ENCODE data around the gene SPAG16. TPM values are rescaled to one million over a fixed set of nuclear protein-coding genes. Genes with fewer than 3 reads are reported as not detected.

SPAG16 gene
- total and polyA plus RNA-seq, 11 donors: 9.8 to 26.1 (median 15.2) TPM

DNA sequence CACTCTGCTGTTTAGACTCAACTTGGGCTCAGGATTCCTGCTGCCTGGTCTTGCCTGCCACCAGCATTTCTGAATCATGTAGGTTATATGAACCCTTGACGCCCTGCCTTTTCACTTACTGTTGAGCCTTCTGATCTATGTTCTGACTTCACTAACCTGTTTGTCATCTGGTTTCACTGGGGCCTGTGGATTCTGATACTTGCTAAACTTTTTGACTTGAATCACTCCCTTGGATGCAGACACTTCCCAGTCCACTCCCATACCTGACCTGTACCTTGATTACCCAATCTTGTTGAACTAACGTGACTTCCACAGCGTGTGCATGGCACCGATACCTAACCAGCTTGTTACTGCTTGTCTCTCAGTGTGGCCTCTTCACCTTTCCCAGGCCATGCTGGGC is 35.6 kb upstream of the SPAG16 start:
- no peaks in the 10 kb centered on the region for H3K36me3 ChIP-seq
- DNase-seq (no peak), ATAC-seq (no peak)
- WGBS, 4 donors: 82 to 88% (median 83%) methylated on average over 4 of the region's 4 CpGs
- intact Hi-C loops (cut with DNase I): loop anchor here in 2 of 10 donors (5.0 to 10.0 kb wide), 2 partner anchors 414 to 564 kb away; no protein-coding TSS in a partner anchor
- TF ChIP-seq, protein P1, sequence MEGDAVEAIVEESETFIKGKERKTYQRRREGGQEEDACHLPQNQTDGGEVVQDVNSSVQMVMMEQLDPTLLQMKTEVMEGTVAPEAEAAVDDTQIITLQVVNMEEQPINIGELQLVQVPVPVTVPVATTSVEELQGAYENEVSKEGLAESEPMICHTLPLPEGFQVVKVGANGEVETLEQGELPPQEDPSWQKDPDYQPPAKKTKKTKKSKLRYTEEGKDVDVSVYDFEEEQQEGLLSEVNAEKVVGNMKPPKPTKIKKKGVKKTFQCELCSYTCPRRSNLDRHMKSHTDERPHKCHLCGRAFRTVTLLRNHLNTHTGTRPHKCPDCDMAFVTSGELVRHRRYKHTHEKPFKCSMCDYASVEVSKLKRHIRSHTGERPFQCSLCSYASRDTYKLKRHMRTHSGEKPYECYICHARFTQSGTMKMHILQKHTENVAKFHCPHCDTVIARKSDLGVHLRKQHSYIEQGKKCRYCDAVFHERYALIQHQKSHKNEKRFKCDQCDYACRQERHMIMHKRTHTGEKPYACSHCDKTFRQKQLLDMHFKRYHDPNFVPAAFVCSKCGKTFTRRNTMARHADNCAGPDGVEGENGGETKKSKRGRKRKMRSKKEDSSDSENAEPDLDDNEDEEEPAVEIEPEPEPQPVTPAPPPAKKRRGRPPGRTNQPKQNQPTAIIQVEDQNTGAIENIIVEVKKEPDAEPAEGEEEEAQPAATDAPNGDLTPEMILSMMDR (IDR thresholded peaks at IDR 0.05): no peak
- no peak for TF ChIP-seq POLR2A (IDR thresholded peaks at IDR 0.05)
- H3K9me3 ChIP-seq: no peaks in the 10 kb centered on the region
- no peak overlapping the region for H3K27ac ChIP-seq
- no peaks in the 10 kb centered on the region for H3K4me1 ChIP-seq
- H3K4me3 ChIP-seq: no peak overlapping the region
- peaks cover 0 to 4% (median 0%) of the 10 kb centered on the region in 9 donors for H3K27me3 ChIP-seq

DNA sequence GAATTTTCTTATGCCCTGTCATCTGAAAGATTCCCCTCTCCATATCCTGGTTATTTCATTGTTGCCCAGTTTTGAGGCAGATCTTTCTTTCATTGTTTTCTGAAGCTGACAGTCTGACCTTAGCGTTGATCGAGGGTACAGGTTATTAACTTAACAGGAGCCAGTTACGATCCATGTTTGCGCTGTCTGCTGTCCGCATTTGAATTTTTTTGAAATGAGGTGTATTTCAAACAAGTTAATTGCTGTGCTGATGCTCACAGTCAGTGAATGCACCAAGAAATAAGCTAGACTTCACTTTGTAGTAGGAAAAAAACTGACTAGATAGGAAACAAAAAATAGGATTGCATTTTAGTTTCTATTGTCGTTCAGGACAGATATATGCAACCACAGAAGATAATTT is 34.8 kb upstream of the SPAG16 start:
- no peak for ATAC-seq

DNA sequence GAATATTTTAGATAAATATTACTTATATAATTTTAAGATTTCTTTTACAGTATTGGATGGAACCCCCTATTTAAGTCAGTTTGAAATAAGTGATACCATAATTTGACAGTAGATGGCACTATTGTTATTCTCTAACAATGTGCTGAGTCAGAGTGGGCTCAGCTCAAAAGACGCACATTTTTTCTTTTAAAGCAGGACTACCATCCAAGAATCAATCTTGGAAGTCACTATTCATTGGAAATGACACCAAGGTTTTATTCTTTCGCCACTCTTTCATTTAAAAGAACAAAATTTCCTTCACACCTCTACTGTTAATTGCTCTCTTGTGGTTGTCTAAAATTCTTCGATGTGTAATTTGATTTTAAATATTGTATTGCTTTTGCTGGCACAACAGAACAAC is 32.6 kb upstream of the SPAG16 start:
- Histone ChIP-seq H3K9me3 (no peaks in the 10 kb centered on the region), H3K36me3 (no peaks in the 10 kb centered on the region), H3K4me3 (no peak overlapping the region), H3K4me1 (no peaks in the 10 kb centered on the region), H3K27ac (no peak overlapping the region), H3K27me3 (no peaks in the 10 kb centered on the region)
- intact Hi-C loops (cut with DNase I): loop anchor here in 5 of 10 donors (2.0 to 10.0 kb wide), 4 partner anchors 29 to 1753 kb away; no protein-coding TSS in a partner anchor
- no peak for DNase-seq
- TF ChIP-seq POLR2A (IDR thresholded peaks at IDR 0.05): no peak
- TF ChIP-seq, protein P1 (IDR thresholded peaks at IDR 0.05): peak; percentile 57 to 81 (median 69)
- WGBS, 4 donors: 30 to 32% (median 30%) methylated on average over 3 of the region's 3 CpGs
- peak in 3 of 4 donors; percentile 50 to 77 (median 59) for ATAC-seq

More for the DNA sequence above, 34.8 kb upstream of the SPAG16 start:
- no peak overlapping the region for H3K4me3 ChIP-seq
- no peaks in the 10 kb centered on the region for H3K36me3 ChIP-seq
- TF ChIP-seq POLR2A (IDR thresholded peaks at IDR 0.05): no peak
- TF ChIP-seq, protein P1 (IDR thresholded peaks at IDR 0.05): no peak
- H3K4me1 ChIP-seq: no peaks in the 10 kb centered on the region
- no peak for DNase-seq
- intact Hi-C loops (cut with DNase I): loop anchor here in 2 of 10 donors (5.0 to 10.0 kb wide), 2 partner anchors 413 to 565 kb away; no protein-coding TSS in a partner anchor
- no peak overlapping the region for H3K27ac ChIP-seq
- 80 to 86% (median 83%) methylated on average over 6 of the region's 6 CpGs for WGBS, 4 donors
- H3K27me3 ChIP-seq: peaks cover 0 to 4% (median 0%) of the 10 kb centered on the region in 9 donors
- no peaks in the 10 kb centered on the region for H3K9me3 ChIP-seq

DNA sequence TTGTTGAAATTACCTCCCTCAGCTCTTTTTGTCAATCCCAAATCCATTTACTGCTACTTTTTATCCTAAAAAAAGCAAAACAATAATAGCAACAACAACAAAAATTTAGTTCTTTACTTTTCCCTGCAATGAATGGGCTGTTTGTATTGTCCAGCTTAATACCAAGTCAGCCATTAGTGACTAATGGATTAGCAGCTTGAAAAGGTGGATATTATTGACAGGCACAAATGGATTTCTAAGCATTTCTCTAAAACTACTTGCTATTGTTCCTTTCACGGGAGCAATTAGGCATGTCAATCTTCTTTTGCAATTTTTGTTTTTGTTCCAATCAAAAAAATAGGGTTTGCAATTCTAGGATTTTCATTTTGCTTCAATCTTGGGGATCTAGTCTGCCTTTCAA is 32.1 kb upstream of the SPAG16 start:
- DNase-seq: no peak
- WGBS, 4 donors: 54 to 78% (median 64%) methylated on average over 1 of the region's 1 CpG
- TF ChIP-seq, protein P1 (IDR thresholded peaks at IDR 0.05): no peak
- TF ChIP-seq POLR2A (IDR thresholded peaks at IDR 0.05): no peak
- H3K27ac ChIP-seq: no peak overlapping the region
- H3K4me3 ChIP-seq: no peak overlapping the region
- H3K9me3 ChIP-seq: no peaks in the 10 kb centered on the region
- no peaks in the 10 kb centered on the region for H3K27me3 ChIP-seq
- H3K36me3 ChIP-seq: no peaks in the 10 kb centered on the region
- ATAC-seq: no peak
- intact Hi-C loops (cut with DNase I): loop anchor here in 5 of 10 donors (2.0 to 10.0 kb wide), 4 partner anchors 29 to 1753 kb away; no protein-coding TSS in a partner anchor
- H3K4me1 ChIP-seq: no peaks in the 10 kb centered on the region

Measured in heart left ventricle (tissue), 16 donors.